ENCODE results near the gene GRIN3B.

The GRIN3B gene

DNA sequence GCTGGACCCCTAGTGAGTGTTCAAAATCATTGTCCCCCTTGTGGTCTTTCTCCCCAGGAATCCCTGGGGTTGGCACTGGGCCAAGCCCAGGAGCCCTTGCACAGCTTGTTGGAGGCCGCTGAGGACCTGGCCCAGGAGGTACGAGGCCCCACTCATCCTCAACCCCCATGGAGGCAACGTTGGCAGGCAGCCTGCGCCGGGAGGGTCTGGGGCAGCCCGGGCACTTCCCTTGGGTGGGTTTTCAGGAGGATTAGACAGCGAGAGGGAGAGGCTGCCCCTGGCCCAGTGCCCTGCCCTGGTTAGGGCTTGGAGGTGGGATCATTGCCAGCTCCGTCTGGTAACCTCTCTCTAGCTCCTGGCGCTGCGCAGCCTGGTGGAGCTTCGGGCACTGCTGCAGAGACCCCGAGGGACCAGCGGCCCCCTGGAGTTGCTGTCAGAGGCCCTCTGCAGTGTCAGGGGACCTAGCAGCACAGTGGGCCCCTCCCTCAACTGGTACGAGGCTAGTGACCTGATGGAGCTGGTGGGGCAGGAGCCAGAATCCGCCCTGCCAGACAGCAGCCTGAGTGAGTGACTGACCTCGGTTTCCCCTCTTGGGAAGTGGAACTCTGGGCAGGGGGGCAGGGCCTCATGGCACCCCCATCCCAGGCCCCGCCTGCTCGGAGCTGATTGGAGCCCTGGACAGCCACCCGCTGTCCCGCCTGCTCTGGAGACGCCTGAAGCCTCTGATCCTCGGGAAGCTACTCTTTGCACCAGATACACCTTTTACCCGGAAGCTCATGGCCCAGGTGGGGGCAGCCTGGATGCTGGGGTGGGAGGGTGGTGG, 42.7 kb downstream of the GRIN3B start:
- DNase-seq (ENCODE audit: low spot score) = no peak

DNA sequence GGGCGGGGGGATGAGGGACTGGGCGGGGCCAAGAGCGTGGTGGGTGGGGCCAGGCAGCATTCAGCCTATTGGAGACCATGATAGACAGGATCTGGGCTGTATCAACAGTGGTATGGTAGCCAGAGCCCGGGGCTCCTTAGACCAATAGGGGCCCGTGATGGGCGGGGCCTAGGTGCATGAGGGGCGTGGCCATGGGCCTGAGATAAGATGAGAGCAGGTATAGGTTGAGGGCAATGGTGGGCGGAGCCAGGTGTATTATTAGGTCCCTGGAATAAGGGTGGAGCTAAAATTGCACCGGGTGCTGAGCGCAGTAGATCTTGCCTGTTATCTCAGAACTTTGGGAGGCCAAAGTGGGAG, 45.0 kb downstream of the GRIN3B start:
- DNase-seq (ENCODE audit: low spot score) = no peak

GRCh38 chr19:1046117-1046626, 46.0 kb downstream of the GRIN3B start:
- DNase-seq (ENCODE audit: low spot score) = no peak

DNA sequence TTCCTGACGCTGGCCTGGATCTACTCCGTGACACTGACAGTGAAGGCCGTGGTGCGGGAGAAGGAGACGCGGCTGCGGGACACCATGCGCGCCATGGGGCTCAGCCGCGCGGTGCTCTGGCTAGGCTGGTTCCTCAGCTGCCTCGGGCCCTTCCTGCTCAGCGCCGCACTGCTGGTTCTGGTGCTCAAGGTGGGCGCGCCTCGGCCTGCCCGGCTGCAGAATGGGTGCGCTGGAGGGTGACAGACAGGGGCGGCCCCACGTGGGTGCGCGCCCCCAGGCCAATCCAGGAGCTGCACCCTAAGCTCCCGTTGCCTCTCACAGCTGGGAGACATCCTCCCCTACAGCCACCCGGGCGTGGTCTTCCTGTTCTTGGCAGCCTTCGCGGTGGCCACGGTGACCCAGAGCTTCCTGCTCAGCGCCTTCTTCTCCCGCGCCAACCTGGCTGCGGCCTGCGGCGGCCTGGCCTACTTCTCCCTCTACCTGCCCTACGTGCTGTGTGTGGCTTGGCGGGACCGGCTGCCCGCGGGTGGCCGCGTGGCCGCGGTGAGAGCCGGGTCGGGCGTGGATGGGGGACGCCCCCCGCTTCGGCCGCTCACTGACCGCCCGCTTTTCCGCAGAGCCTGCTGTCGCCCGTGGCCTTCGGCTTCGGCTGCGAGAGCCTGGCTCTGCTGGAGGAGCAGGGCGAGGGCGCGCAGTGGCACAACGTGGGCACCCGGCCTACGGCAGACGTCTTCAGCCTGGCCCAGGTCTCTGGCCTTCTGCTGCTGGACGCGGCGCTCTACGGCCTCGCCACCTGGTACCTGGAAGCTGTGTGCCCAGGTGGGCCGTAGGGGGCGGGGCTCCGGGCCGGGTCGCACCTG, 46.8 kb downstream of the GRIN3B start:
- DNase-seq (ENCODE audit: low spot score) = no peak

DNA sequence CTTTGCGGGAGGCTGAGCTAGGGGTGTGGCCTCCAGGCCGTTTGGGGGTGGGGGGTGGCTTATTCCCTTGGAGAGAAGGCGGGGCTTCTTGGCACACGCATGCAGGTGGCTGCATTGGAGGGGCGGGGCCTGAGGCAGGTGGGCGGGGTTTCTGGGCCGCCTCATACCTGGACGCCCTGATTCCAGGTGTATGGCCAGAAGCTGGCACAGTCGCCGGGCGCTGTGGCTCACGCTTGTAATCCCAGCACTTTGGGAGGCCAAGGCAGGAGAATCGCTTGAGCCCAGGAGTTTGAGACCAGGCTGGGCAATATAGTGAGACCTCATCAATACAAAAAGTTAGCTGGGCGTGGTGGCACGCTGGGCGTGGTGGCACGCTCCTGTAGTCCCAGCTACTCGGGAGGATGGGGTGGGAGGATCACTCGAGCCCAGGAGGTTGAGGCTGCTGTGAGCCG, 47.5 kb downstream of the GRIN3B start:
- DNase-seq (ENCODE audit: low spot score) = no peak

- no peak for DNase-seq (ENCODE audit: low spot score)
Measured at GRCh38 chr19:1049106-1049505, 48.9 kb downstream of the GRIN3B start.

DNA sequence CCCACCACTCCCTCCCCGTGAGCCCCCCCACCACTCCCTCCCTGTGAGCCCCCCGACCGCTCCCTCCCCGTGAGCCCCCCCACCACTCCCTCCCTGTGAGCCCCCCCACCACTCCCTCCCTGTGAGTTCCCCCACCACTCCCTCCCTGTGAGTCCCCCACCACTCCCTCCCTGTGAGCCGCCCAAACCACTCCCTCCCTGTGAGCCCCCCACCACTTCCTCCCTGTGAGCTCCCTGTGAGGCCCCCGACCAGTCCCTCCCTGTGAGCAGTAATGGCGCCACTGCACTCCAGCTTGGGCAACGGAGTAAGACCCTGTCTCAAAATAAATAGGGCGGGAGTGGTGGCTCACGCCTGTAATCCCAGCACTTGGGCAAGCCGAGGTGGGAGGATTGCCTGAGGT, 49.6 kb downstream of the GRIN3B start:
- DNase-seq (ENCODE audit: low spot score) = no peak

- DNase-seq (ENCODE audit: low spot score) = no peak
Measured at GRCh38 chr19:1050989-1051788, 51.0 kb downstream of the GRIN3B start.

GRCh38 chr19:1051791-1052190, 51.6 kb downstream of the GRIN3B start:
- no peak for DNase-seq (ENCODE audit: low spot score)

- DNase-seq (ENCODE audit: low spot score) = no peak
Measured at GRCh38 chr19:1052349-1052975, 52.2 kb downstream of the GRIN3B start.

DNA sequence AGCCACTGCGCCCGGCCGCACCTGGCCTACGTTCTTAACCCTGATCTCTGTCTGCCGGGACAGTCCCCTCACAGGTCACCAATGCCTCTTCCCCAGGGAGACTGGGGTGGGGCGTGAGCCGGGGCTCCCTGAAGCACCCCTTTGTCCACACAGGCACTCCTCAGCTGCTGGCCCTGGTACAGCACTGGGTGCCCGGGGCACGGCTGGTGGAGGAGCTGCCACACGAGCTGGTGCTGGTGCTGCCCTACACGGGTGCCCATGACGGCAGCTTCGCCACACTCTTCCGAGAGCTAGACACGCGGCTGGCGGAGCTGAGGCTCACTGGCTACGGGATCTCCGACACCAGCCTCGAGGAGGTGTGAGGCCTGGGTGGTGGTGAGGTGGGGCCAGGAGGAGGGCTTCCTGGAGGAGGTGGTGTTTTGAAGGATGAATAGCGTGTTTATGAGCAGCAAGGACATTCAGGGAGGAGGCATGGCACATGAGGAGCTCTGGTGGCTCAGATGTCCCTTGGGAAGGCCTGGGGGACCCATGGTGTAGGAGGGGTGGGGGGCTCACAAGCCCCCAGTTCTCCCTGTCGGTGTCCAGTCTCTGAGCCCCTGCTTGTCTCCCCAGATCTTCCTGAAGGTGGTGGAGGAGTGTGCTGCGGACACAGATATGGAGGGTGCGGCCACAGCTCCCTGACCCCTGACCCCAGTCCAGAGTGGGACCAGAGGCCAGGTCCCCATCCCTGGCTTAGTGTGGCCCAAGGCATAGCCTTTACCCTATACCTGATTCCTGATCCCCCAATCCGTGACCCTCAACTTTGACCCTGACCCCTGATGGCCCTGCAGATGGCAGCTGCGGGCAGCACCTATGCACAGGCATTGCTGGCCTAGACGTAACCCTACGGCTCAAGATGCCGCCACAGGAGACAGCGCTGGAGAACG, 53.2 kb downstream of the GRIN3B start:
- no peak for DNase-seq (ENCODE audit: low spot score)

- no peak for DNase-seq (ENCODE audit: low spot score)
Measured at GRCh38 chr19:1054102-1055027, 54.1 kb downstream of the GRIN3B start.

DNA sequence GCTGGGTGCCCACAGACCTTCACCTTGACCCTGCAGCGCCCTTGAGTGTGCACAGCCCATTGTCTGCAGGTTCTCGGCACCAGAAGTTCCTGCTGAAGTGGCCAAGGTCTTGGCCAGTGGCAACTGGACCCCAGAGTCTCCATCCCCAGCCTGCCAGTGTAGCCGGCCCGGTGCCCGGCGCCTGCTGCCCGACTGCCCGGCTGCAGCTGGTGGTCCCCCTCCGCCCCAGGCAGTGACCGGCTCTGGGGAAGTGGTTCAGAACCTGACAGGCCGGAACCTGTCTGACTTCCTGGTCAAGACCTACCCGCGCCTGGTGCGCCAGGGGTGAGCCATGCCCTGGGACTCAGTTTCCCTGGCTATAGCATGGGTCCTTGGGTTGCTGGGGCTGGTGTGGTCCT, 54.8 kb downstream of the GRIN3B start:
- DNase-seq (ENCODE audit: low spot score) = no peak

- DNase-seq (ENCODE audit: low spot score) = no peak
Measured at GRCh38 chr19:1055886-1056620, 55.8 kb downstream of the GRIN3B start.

- DNase-seq (ENCODE audit: low spot score) = no peak
Measured at GRCh38 chr19:1057176-1057855, 57.1 kb downstream of the GRIN3B start.

DNA sequence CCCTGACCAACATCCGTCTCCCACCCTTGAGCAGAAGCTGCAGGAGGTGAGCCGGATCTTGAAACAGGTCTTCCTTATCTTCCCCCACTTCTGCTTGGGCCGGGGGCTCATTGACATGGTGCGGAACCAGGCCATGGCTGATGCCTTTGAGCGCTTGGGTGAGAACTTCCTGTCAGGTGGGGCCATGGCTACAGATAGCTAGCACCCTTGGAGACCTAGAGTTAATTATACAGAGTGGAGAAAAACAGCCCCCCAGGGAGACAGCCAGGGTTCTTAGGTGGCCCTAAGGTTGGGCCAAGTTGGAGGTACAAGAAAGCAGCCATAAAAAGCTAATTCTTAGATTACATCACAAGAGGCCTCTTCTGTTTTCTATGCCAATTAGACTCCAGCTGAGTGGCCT, 57.9 kb downstream of the GRIN3B start:
- DNase-seq (ENCODE audit: low spot score) = no peak
